Activated CD4-positive, alpha-beta T cell treated with anti-CD3 and anti-CD28 coated beads, Interleukin-2, amount 10 ng/mL, durations not matched to agents 24 days and 14 days (primary cell): Measurements from ENCODE around the gene GSTO2. TPM values are rescaled to one million over a fixed set of nuclear protein-coding genes. Genes with fewer than 3 reads are reported as not detected.
"Not testable (repeated sequence)": the region's sequence is repeated elsewhere in the genome, so short reads cannot be mapped to it uniquely, and the experiment has no call there.

ENCODE experiments used
- DNase-seq: peaks from one replicate; pipeline ENCODE4 v3.0.0; 2022
- H3K27ac Mint-ChIP-seq: one replicate; pipeline ENCODE4 v1.8.0; 2022; ENCODE audit warnings: mild to moderate bottlenecking, mixed read lengths
- H3K27me3 Mint-ChIP-seq: one replicate; pipeline ENCODE4 v1.8.0; 2022; ENCODE audit warnings: mixed read lengths
- H3K36me3 Mint-ChIP-seq: one replicate; pipeline ENCODE4 v1.8.0; 2022; ENCODE audit warnings: low read depth, mild to moderate bottlenecking, mixed read lengths
- H3K4me1 Mint-ChIP-seq: one replicate; pipeline ENCODE4 v1.8.0; 2021; ENCODE audit warnings: mixed read lengths
- H3K4me3 Mint-ChIP-seq: one replicate; pipeline ENCODE4 v1.8.0; 2022; ENCODE audit warnings: mild to moderate bottlenecking, moderate library complexity, mixed read lengths
- H3K9me3 Mint-ChIP-seq: one replicate; pipeline ENCODE4 v1.8.0; 2021; ENCODE audit warnings: mixed read lengths
- intact Hi-C: fragments of 100-400 bp; cut with micrococcal nuclease; formaldehyde crosslinking; loops from one replicate; pipeline ENCODE4 v1.15.1; 2023
- total RNA-seq: library from RNA; stranded (reverse); gene quantifications from 2 replicates; pipeline ENCODE4 v1.2.3, GENCODE V29; 2022

The GSTO2 gene
- 0.77 and 1.3 TPM in 2 replicates for total RNA-seq

DNA sequence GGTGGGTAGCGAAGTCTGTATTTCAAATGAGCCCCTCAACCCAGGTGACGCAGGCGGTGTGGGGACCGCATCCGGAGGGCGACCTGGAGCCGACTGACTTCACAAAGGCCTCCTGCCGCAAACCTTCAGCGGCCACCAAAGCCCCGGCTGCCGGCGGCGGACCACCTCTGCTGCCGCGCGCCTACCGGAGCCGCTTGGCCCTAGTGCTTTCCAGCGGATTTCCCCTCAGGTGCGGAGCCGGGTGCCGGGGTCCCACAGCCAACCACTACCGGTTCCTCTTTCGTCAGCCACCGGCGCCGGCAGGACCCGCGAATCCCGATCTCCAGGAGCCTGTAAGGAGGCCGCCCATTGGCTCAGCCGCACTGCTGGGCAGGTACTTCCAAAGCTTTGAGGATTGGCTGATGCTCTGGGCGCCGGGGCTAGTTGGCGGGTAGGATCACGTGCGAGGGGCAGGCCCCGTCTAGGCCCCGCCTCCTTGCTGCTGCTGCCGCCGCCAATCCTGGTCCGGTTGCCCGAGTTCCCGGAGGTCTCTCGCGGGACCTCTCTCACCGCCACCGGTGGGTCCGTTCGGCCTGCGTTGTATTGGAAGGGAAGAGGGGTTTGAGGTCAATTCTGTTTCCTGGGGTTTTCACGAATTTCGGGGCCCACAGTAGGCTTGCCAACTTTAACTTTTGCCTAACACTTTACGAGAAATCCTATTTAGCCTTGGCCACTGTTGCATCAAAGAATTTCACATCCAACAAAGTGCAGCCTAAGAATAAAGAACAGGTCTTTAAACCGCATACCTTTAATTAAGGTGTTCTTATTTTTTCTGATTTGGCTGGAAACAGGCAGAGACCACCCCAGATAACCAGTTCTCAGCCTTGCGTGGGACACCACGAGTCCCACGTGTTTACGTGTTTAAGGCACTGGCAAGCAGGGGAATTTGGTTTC is at the start of gene GSTO2:
TSS of gene GSTO2 (plus strand) at position 472 of the 933 bp plus-strand sequence. CDS start 5,732 bp downstream, outside the sequence.
- Mint-ChIP-seq H3K27me3 (peaks cover 2% of the 10 kb centered on the region), H3K4me1 (peaks cover 29% of the 10 kb centered on the region), H3K27ac (peak within 1 kb of the TSS; percentile 90), H3K9me3 (no peaks in the 10 kb centered on the region), H3K36me3 (peaks cover 44% of the 10 kb centered on the region), H3K4me3 (peak within 1 kb of the TSS; percentile 87)
- intact Hi-C loops = loop anchor here (1.0 to 5.0 kb wide), 5 partner anchors 14 to 352 kb away; partner anchors contain the start of genes CFAP43 and STN1
- peak; percentile 99 for DNase-seq

DNA sequence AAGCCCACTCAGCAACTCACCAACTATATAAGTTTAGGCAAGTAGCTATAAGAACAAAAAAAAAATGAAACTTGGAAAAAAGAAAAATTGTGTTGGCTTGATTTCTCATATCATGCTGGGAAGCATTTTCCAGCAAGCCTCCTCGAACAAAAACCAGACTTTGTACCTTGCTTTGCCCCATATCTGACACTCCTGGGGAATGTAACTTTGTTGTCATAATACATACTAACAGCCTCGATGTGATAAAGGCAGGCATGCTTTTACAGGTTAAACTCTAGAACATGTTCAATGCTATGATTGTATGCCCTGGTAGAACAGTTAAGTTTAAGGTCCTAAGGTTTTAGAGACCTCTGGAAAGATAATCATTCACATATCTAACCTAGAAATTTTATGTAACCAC is 48.5 kb upstream of the GSTO2 start:
- Mint-ChIP-seq H3K9me3 (no peaks in the 10 kb centered on the region), H3K4me1 (no peaks in the 10 kb centered on the region), H3K4me3 (no peak overlapping the region), H3K27ac (no peak overlapping the region), H3K27me3 (peaks cover 29% of the 10 kb centered on the region), H3K36me3 (no peaks in the 10 kb centered on the region)
- intact Hi-C loops = no loop called here
- peak; percentile 32 for DNase-seq

DNA sequence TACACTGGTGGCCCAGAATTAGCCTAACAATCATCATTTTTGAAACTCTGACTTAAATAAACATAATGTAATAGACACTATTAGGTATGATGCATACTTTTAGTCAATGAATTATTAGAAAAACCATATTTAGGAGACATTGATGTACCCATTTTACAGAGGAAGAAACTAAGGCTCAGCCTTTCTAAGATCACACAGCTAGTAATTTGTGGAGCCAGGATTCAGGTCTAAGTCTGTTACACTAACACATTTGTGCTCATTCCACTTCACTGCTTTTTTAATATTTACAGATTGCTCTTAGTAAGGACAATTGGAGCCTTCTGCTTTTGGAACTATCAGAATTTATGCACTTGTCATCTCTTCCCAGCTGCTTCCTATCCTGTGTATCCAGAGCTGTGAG is 45.7 kb upstream of the GSTO2 start:
- Mint-ChIP-seq H3K27me3 (peaks cover 38% of the 10 kb centered on the region), H3K4me1 (no peaks in the 10 kb centered on the region), H3K9me3 (no peaks in the 10 kb centered on the region), H3K27ac (no peak overlapping the region), H3K4me3 (no peak overlapping the region), H3K36me3 (no peaks in the 10 kb centered on the region)
- intact Hi-C loops = no loop called here
- DNase-seq = no peak

DNA sequence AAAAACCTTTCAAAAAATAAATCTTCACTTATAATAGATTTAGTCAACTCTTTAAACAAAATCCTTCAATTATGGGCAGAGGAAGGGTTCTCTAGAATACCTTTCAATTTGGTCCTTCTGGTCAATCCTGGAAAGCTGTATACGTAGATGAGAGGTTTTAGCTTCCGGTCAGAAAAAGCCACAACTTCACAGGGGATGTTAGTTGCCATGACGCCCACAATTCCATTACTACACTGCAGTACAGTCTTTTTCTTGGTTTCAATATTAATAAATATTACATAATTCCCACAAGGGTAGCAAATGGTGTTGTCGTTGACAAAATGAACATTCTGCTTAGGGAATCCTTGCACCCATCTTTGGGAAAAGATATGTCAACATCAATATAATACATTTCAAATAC is 38.5 kb upstream of the GSTO2 start:
- Mint-ChIP-seq H3K4me3 (no peak overlapping the region), H3K36me3 (no peaks in the 10 kb centered on the region), H3K9me3 (peaks cover 3% of the 10 kb centered on the region), H3K27ac (no peak overlapping the region), H3K27me3 (peaks cover 33% of the 10 kb centered on the region), H3K4me1 (peaks cover 8% of the 10 kb centered on the region)
- no peak for DNase-seq
- intact Hi-C loops = loop anchor here (10.0 kb wide), 1 partner anchor 266 kb away; the partner anchor contains the start of gene SLK

DNA sequence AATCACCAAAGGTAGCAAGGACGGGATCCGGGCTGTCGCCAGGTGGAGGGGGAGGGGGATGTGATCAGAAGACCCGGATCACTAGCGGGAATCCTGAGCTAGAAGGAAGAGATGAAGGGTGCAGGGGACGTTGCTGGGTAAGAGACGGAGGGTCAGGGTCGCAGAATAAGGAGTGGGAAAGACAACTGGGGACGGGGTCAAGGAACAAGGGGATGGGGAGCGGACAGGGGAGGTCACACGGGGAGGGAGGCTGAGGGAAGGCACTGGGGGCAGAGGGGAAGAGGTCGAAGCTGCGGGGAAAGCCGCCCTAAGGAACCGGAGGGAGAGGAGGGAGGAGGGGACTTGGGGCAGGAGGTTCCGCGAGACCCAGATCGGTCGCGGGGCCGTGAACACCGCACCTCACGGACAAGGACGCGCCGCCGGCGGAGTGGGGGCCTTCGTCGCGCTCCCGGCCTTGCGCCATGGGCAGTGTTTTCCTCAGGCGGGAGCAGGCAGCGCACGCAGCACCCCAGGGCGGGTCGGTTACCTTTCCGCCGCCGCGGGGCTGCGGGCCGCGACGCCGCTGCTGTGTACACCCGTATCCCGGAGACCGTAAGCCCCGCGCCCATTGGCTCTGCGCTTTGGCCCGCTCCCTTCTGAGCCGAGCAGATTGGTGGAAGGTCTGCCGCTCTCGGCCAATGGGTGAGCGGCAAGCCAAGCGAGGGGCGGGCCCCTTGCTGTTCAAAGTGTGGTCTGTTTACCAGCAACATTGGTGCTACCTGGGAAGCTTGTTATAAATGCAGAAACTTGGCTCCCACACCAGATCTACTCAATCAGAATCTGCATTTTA is 37.0 kb upstream of the GSTO2 start, which contains the start of gene CFAP43:
TSS of gene CFAP43 (minus strand) at position 581 of the 829 bp plus-strand sequence. CDS start at position 463, 118 bp downstream.
- H3K4me1 Mint-ChIP-seq = peaks cover 8% of the 10 kb centered on the region
- H3K27ac Mint-ChIP-seq = peak within 1 kb of the TSS; percentile 72
- no peaks in the 10 kb centered on the region for H3K36me3 Mint-ChIP-seq
- intact Hi-C loops = loop anchor here (1.0 to 10.0 kb wide), 4 partner anchors 23 to 267 kb away; partner anchors contain the start of genes GSTO2 and SLK
- DNase-seq = peak; percentile 100
- H3K4me3 Mint-ChIP-seq = peak within 1 kb of the TSS; percentile 87
- H3K9me3 Mint-ChIP-seq = peaks cover 9% of the 10 kb centered on the region
- H3K27me3 Mint-ChIP-seq = peaks cover 42% of the 10 kb centered on the region

DNA sequence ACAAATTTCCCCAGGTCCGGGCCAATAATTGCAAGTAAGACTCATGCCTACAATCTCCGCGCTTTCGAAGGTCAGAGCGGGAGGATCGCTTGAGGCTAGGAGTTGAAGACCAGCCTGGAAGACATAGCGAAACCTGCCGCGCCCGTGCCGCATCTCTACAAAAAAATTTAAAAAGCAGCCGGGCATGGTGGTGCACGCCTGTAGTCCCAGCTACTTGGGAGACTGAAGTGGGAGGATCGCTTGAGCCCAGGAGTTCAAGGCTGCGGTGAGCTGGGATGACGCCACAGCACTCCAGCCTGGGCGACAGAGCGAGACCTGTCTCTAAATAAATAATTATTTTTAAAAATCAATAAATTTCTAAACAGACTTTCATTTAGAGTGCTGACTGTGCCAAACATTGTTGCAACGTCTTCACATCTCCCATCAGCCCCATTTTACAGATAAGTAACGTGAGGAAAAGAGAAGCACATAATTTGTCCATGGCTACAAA is 36.3 kb upstream of the GSTO2 start:
- Mint-ChIP-seq H3K27me3 (peaks cover 40% of the 10 kb centered on the region), H3K4me1 (peaks cover 8% of the 10 kb centered on the region), H3K4me3 (peak overlapping the region; percentile 87), H3K27ac (no peak overlapping the region), H3K36me3 (no peaks in the 10 kb centered on the region), H3K9me3 (peaks cover 9% of the 10 kb centered on the region)
- DNase-seq = no peak
- intact Hi-C loops = loop anchor here (1.0 to 10.0 kb wide), 4 partner anchors 23 to 268 kb away; partner anchors contain the start of genes GSTO2 and SLK

DNA sequence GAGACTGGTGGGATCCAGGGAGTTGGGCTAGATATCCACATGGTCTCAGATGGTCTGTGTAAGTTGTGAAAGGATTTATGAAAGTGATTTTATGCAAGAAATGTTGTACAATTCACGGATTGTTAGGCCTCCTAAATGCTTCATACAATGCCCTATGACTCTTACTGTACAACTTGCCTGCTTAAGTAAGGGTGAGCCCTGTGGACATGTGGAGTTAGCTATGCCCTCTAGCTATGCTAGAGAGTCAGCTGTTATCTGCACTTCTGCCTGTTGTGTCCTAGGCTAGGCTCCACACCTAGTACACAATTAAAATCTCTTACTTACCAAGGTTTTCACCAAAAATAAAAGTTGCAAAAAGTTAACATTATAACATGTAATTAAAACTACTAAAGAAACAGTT is 35.2 kb upstream of the GSTO2 start:
- peaks cover 9% of the 10 kb centered on the region for H3K9me3 Mint-ChIP-seq
- DNase-seq = no peak

DNA sequence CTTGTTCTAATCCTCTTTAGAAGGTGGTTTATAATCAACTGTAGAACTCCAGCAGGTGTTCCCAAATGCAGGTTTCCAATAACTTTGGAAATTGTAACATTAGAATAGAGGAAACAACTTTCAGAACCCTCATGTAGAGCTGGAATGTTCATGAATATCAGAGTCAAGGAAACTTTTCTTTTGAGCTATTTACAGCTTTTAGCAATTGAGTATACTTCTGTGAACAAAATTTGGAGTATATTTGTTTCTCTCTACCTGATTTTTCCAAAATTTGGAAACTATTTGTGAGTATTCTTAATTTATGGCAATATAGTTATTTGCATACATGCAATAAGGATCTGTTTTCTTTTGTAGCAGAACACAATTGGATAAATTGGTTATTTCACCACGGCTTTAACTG is 34.0 kb upstream of the GSTO2 start:
- Mint-ChIP-seq H3K4me1 (peaks cover 8% of the 10 kb centered on the region), H3K27me3 (peaks cover 44% of the 10 kb centered on the region), H3K4me3 (no peak overlapping the region), H3K36me3 (no peaks in the 10 kb centered on the region), H3K9me3 (peaks cover 9% of the 10 kb centered on the region), H3K27ac (no peak overlapping the region)
- intact Hi-C loops = loop anchor here (10.0 kb wide), 1 partner anchor 270 kb away; the partner anchor contains the start of gene SLK
- no peak for DNase-seq

More for the DNA sequence above, 35.2 kb upstream of the GSTO2 start:
- H3K4me3 Mint-ChIP-seq = peak overlapping the region; percentile 63
- H3K4me1 Mint-ChIP-seq = peaks cover 8% of the 10 kb centered on the region
- intact Hi-C loops = loop anchor here (10.0 kb wide), 1 partner anchor 269 kb away; the partner anchor contains the start of gene SLK
- peaks cover 40% of the 10 kb centered on the region for H3K27me3 Mint-ChIP-seq
- H3K27ac Mint-ChIP-seq = no peak overlapping the region
- no peaks in the 10 kb centered on the region for H3K36me3 Mint-ChIP-seq

DNA sequence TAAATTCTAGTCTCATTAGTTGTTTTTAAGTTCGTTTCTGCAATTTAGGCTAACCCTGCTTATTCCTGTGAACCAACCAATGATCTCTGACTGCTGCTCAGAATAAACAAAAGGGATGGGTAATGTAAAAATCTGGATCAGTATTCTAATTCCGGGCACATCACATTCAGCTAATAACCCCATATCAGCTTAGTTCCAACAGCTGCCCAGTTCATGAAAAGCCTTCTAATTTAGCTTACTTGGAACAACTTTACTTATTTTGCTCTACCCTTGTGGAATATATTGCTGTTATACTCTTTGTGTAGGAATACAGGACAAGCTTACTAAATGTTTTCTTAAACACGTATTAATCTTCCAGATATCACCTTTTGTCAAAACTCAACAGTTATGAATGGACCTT is 33.2 kb upstream of the GSTO2 start:
- no peaks in the 10 kb centered on the region for H3K36me3 Mint-ChIP-seq
- peaks cover 47% of the 10 kb centered on the region for H3K27me3 Mint-ChIP-seq
- H3K27ac Mint-ChIP-seq = no peak overlapping the region
- peaks cover 8% of the 10 kb centered on the region for H3K4me1 Mint-ChIP-seq
- H3K4me3 Mint-ChIP-seq = no peak overlapping the region
- DNase-seq = no peak
- peaks cover 9% of the 10 kb centered on the region for H3K9me3 Mint-ChIP-seq
- intact Hi-C loops = loop anchor here (10.0 kb wide), 1 partner anchor 271 kb away; the partner anchor contains the start of gene SLK

DNA sequence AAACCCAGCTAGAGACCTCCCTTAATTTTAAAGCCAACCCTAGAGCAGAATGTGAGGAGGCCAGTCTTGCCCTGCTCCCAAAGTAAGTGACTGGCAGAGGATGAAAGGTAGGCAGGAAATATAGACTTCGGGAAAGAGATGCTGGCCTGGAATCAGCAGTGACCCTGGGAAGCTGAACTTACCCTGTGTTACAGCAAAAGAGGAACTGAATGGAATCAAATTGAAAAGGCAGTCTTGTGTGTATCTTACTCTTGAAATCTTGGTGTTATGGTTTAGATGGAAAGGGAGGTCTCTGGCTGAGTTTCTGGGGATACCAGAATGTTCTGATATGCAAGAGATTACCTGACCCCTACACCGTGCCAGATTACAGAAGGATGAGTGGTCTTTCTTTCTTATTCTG is 28.9 kb upstream of the GSTO2 start:
- peaks cover 45% of the 10 kb centered on the region for H3K27me3 Mint-ChIP-seq
- no peaks in the 10 kb centered on the region for H3K4me1 Mint-ChIP-seq
- intact Hi-C loops = no loop called here
- no peaks in the 10 kb centered on the region for H3K36me3 Mint-ChIP-seq
- peaks cover 9% of the 10 kb centered on the region for H3K9me3 Mint-ChIP-seq
- no peak overlapping the region for H3K27ac Mint-ChIP-seq
- no peak overlapping the region for H3K4me3 Mint-ChIP-seq
- DNase-seq = no peak

DNA sequence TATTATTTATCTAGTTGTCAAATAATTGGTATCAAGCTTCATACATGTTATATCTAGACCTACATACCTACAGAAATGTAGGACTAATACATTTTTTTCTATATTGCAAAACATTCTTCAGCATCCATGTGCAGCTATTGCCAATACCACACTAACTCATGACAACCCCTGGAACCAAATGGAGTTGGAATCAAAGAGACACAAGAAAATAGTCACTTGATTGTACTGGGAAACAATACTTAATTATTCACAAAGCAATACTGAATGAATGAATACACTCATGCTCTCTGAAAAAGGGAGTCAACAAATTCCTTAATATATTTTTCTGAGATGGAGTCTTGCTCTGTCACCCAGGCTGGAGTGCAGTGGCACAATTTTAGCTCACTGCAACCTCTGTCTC is 26.4 kb upstream of the GSTO2 start:
- Mint-ChIP-seq H3K9me3 (peaks cover 3% of the 10 kb centered on the region), H3K36me3 (no peaks in the 10 kb centered on the region), H3K4me3 (no peak overlapping the region), H3K27ac (no peak overlapping the region), H3K4me1 (peaks cover 10% of the 10 kb centered on the region), H3K27me3 (peaks cover 31% of the 10 kb centered on the region)
- DNase-seq = no peak
- intact Hi-C loops = no loop called here

DNA sequence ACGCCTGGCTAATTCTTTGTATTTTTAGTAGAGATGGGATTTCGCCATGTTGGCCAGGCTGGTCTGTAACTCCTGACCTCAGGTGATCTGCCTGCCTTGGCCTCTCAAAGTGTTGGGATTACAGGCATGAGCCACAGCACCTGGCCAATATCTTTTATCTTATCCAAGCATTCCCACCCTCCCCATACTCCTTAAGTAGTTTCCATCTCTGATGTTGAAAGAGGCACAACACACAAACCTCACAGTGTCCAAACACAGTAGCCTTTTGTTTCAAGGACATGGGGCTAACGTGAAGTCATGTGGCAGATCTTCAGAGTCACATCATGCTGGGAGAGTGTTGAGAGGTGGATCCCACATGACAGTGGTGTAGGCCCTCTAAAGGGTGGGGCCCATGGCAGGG is 26.0 kb upstream of the GSTO2 start:
- H3K27ac Mint-ChIP-seq, intact Hi-C loops, H3K36me3 Mint-ChIP-seq, DNase-seq, H3K4me3 Mint-ChIP-seq, H3K9me3 Mint-ChIP-seq: not testable (repeated sequence)
- peaks cover 10% of the 10 kb centered on the region for H3K4me1 Mint-ChIP-seq
- peaks cover 27% of the 10 kb centered on the region for H3K27me3 Mint-ChIP-seq

DNA sequence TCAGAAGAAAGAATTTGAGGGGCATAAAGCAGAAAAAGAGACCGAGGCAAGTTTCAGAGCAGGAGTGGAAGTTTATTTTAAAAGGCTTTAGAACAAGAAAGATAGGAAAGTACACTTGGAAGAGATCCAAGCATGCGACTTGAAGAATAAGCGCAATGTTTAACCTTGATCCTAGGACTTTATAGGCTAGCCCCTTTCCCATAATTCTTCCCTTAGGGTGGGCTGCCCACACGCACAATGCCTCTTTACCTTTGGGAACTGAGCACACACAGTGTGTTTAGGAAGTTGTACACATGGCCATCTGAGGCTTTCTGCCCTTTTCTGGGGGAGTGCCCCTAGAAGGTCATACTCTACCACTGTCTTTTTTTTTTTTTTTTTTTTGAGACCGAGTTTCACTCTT is 25.5 kb upstream of the GSTO2 start:
- Mint-ChIP-seq H3K27me3 (peaks cover 27% of the 10 kb centered on the region), H3K27ac (no peak overlapping the region), H3K4me1 (peaks cover 12% of the 10 kb centered on the region), H3K36me3 (no peaks in the 10 kb centered on the region), H3K4me3 (no peak overlapping the region), H3K9me3 (peaks cover 3% of the 10 kb centered on the region)
- intact Hi-C loops = no loop called here
- DNase-seq = no peak
